ENCODE measurements around the gene LMO3.

The LMO3 gene

GRCh38 chr12:16606117-16606200 is at the start of gene LMO3:
Gene LMO3 (minus strand): TSS chr12:16606162. CDS start chr12:16600860, 5,302 bp downstream.
- no peak for TF ChIP-seq GATA2 (IDR thresholded peaks at IDR 0.05; ENCODE audit: low read depth, low read length)
- no peak for TF ChIP-seq GATA3 (IDR thresholded peaks at IDR 0.05; ENCODE audit: low read depth, low read length)

GRCh38 chr12:16636435-16637055 is 30.6 kb upstream of the LMO3 start:
- TF ChIP-seq GATA3 (IDR thresholded peaks at IDR 0.05; ENCODE audit: low read depth, low read length), result no peak
- no peak for TF ChIP-seq GATA2 (IDR thresholded peaks at IDR 0.05; ENCODE audit: low read depth, low read length)

- TF ChIP-seq GATA2 (IDR thresholded peaks at IDR 0.05; ENCODE audit: low read depth, low read length) (no peak), GATA3 (IDR thresholded peaks at IDR 0.05; ENCODE audit: low read depth, low read length) (no peak)
Observed at GRCh38 chr12:16634786-16635185, 28.8 kb upstream of the LMO3 start.

GRCh38 chr12:16626991-16627390 is 21.0 kb upstream of the LMO3 start:
- TF ChIP-seq GATA3 (IDR thresholded peaks at IDR 0.05; ENCODE audit: low read depth, low read length), result no peak
- no peak for TF ChIP-seq GATA2 (IDR thresholded peaks at IDR 0.05; ENCODE audit: low read depth, low read length)

GRCh38 chr12:16622338-16622737 is 16.4 kb upstream of the LMO3 start:
- TF ChIP-seq GATA3 (IDR thresholded peaks at IDR 0.05; ENCODE audit: low read depth, low read length) (no peak), GATA2 (IDR thresholded peaks at IDR 0.05; ENCODE audit: low read depth, low read length) (no peak)

- TF ChIP-seq GATA3 (IDR thresholded peaks at IDR 0.05; ENCODE audit: low read depth, low read length), result no peak
- TF ChIP-seq GATA2 (IDR thresholded peaks at IDR 0.05; ENCODE audit: low read depth, low read length), result no peak
Observed at GRCh38 chr12:16619537-16619936, 13.6 kb upstream of the LMO3 start.

- TF ChIP-seq GATA3 (IDR thresholded peaks at IDR 0.05; ENCODE audit: low read depth, low read length), result no peak
- no peak for TF ChIP-seq GATA2 (IDR thresholded peaks at IDR 0.05; ENCODE audit: low read depth, low read length)
Observed at GRCh38 chr12:16618256-16618655, 12.3 kb upstream of the LMO3 start.

- TF ChIP-seq GATA2 (IDR thresholded peaks at IDR 0.05; ENCODE audit: low read depth, low read length) (no peak), GATA3 (IDR thresholded peaks at IDR 0.05; ENCODE audit: low read depth, low read length) (no peak)
Observed at GRCh38 chr12:16613199-16613598, 7.2 kb upstream of the LMO3 start.

GRCh38 chr12:16612647-16613046 is 6.7 kb upstream of the LMO3 start:
- TF ChIP-seq GATA3 (IDR thresholded peaks at IDR 0.05; ENCODE audit: low read depth, low read length), result no peak
- TF ChIP-seq GATA2 (IDR thresholded peaks at IDR 0.05; ENCODE audit: low read depth, low read length), result no peak

- TF ChIP-seq GATA3 (IDR thresholded peaks at IDR 0.05; ENCODE audit: low read depth, low read length) (no peak), GATA2 (IDR thresholded peaks at IDR 0.05; ENCODE audit: low read depth, low read length) (no peak)
Observed at GRCh38 chr12:16611146-16611545, 5.2 kb upstream of the LMO3 start.

- TF ChIP-seq GATA3 (IDR thresholded peaks at IDR 0.05; ENCODE audit: low read depth, low read length), result no peak
- no peak for TF ChIP-seq GATA2 (IDR thresholded peaks at IDR 0.05; ENCODE audit: low read depth, low read length)
Observed at GRCh38 chr12:16610743-16611142, 4.8 kb upstream of the LMO3 start.

- TF ChIP-seq GATA2 (IDR thresholded peaks at IDR 0.05; ENCODE audit: low read depth, low read length), result no peak
- TF ChIP-seq GATA3 (IDR thresholded peaks at IDR 0.05; ENCODE audit: low read depth, low read length), result no peak
Observed at GRCh38 chr12:16610001-16610585, 4.1 kb upstream of the LMO3 start.

- TF ChIP-seq GATA3 (IDR thresholded peaks at IDR 0.05; ENCODE audit: low read depth, low read length), result 0 out of 2 replicates have a peak, but pooled peaks have one; percentile 37
- TF ChIP-seq GATA2 (IDR thresholded peaks at IDR 0.05; ENCODE audit: low read depth, low read length), result 0 out of 2 replicates have a peak, but pooled peaks have one; percentile 21
Observed at GRCh38 chr12:16608946-16609539, 3.1 kb upstream of the LMO3 start.

GRCh38 chr12:16607906-16608775 is 2.2 kb upstream of the LMO3 start:
- TF ChIP-seq GATA3 (IDR thresholded peaks at IDR 0.05; ENCODE audit: low read depth, low read length), result no peak
- TF ChIP-seq GATA2 (IDR thresholded peaks at IDR 0.05; ENCODE audit: low read depth, low read length), result no peak

- TF ChIP-seq GATA2 (IDR thresholded peaks at IDR 0.05; ENCODE audit: low read depth, low read length) (no peak), GATA3 (IDR thresholded peaks at IDR 0.05; ENCODE audit: low read depth, low read length) (no peak)
Observed at GRCh38 chr12:16606991-16607390, 1.0 kb upstream of the LMO3 start.

Measured in SH-SY5Y (cell line).